Measurements from ENCODE around the gene GLS2.

- TF ChIP-seq CTCF (conservative IDR thresholded peaks at IDR 0.05) (no peak), ZFX (IDR thresholded peaks at IDR 0.05) (no peak)
Observed at GRCh38 chr12:56461235-56462159, 26.5 kb downstream of the GLS2 start.

All from C4-2B (cell line).